ENCODE measurements around the gene HCRT.
"Not testable (repeated sequence)": the region's sequence is repeated elsewhere in the genome, so short reads cannot be mapped to it uniquely, and the experiment has no call there.

Gene HCRT

GRCh38 chr17:42197564-42198156 is 12.4 kb upstream of the HCRT start:
- DNase-seq: no peak

GRCh38 chr17:42193969-42194899 is 9.0 kb upstream of the HCRT start, which contains the start of gene GHDC:
GHDC (minus strand) TSS chr17:42194494; CDS start chr17:42193581, 913 bp downstream.
- peak; percentile 89 for DNase-seq

- no peak for DNase-seq
These were observed 8.1 kb upstream of the HCRT start for GRCh38 chr17:42193216-42193968.

GRCh38 chr17:42192189-42193126 is 7.2 kb upstream of the HCRT start:
- no peak for DNase-seq

GRCh38 chr17:42191275-42191608 is 6.0 kb upstream of the HCRT start:
- no peak for DNase-seq

GRCh38 chr17:42190491-42191274 is 5.4 kb upstream of the HCRT start:
- no peak for DNase-seq

- DNase-seq: no peak
These were observed 4.4 kb upstream of the HCRT start for GRCh38 chr17:42189651-42189965.

- DNase-seq: no peak
These were observed 3.7 kb upstream of the HCRT start for GRCh38 chr17:42188749-42189650.

GRCh38 chr17:42187833-42188232 is 2.6 kb upstream of the HCRT start:
- no peak for DNase-seq

- DNase-seq: not testable (repeated sequence)
These were observed 939 bp upstream of the HCRT start for GRCh38 chr17:42186191-42186590.

GRCh38 chr17:42185621-42185930 is 324 bp upstream of the HCRT start:
- no peak for DNase-seq

- DNase-seq: peak; percentile 95
These were observed 1.2 kb downstream of the HCRT start for GRCh38 chr17:42183741-42184711.

- DNase-seq: no peak
These were observed 2.1 kb downstream of the HCRT start for GRCh38 chr17:42182927-42183734.

GRCh38 chr17:42181851-42182207 is 3.4 kb downstream of the HCRT start:
- DNase-seq: no peak

- DNase-seq: peak; percentile 95
These were observed 4.1 kb downstream of the HCRT start, which contains the start of gene KCNH4 for GRCh38 chr17:42180922-42181850. KCNH4 (minus strand) TSS chr17:42181142; CDS start chr17:42180945, 197 bp downstream.

GRCh38 chr17:42180411-42180921 is 4.8 kb downstream of the HCRT start:
- DNase-seq: peak; percentile 63

GRCh38 chr17:42179911-42180410 is 5.3 kb downstream of the HCRT start:
- peak; percentile 63 for DNase-seq

All from activated CD8-positive, alpha-beta memory T cell treated with anti-CD3 and anti-CD28 coated beads for 24 hours (primary cell).